ENCODE results near the gene REXO4.

REXO4 gene

DNA sequence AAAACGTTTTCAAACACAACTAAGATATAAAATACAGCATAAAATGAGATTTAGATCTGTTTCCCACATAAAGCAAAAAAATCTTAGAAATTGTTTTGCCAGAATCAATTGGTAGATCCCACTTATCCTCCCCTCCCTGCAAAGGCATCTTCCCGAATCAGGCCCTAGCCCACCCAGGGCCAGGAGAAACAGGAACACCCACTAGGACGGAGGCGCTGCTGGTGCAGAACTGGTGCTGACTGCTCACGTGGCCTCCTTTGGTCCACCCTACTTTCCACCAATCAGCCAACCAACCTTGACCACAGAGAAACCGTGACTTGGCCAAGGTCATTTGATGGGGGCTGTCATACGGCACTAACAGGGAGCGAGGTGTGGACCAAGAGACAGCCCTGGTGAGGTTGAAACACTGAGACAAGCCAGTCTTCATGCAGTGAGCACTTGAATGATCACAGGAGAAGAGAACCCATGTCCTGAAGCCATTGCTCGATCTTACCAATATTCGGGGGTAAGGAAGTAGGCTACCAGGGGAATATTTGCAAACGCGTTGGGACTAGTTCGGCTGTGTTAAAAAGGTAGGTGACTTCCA, 56.2 kb downstream of the REXO4 start:
- no peak overlapping the region for H3K4me3 ChIP-seq (replicated peaks; ENCODE audit: low read depth, low read length)
- DNase-seq (ENCODE audit: low read depth), result no peak
- TF ChIP-seq, protein P1, sequence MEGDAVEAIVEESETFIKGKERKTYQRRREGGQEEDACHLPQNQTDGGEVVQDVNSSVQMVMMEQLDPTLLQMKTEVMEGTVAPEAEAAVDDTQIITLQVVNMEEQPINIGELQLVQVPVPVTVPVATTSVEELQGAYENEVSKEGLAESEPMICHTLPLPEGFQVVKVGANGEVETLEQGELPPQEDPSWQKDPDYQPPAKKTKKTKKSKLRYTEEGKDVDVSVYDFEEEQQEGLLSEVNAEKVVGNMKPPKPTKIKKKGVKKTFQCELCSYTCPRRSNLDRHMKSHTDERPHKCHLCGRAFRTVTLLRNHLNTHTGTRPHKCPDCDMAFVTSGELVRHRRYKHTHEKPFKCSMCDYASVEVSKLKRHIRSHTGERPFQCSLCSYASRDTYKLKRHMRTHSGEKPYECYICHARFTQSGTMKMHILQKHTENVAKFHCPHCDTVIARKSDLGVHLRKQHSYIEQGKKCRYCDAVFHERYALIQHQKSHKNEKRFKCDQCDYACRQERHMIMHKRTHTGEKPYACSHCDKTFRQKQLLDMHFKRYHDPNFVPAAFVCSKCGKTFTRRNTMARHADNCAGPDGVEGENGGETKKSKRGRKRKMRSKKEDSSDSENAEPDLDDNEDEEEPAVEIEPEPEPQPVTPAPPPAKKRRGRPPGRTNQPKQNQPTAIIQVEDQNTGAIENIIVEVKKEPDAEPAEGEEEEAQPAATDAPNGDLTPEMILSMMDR (IDR thresholded peaks at IDR 0.05; ENCODE audit: low read length, missing control alignments), result no peak

DNA sequence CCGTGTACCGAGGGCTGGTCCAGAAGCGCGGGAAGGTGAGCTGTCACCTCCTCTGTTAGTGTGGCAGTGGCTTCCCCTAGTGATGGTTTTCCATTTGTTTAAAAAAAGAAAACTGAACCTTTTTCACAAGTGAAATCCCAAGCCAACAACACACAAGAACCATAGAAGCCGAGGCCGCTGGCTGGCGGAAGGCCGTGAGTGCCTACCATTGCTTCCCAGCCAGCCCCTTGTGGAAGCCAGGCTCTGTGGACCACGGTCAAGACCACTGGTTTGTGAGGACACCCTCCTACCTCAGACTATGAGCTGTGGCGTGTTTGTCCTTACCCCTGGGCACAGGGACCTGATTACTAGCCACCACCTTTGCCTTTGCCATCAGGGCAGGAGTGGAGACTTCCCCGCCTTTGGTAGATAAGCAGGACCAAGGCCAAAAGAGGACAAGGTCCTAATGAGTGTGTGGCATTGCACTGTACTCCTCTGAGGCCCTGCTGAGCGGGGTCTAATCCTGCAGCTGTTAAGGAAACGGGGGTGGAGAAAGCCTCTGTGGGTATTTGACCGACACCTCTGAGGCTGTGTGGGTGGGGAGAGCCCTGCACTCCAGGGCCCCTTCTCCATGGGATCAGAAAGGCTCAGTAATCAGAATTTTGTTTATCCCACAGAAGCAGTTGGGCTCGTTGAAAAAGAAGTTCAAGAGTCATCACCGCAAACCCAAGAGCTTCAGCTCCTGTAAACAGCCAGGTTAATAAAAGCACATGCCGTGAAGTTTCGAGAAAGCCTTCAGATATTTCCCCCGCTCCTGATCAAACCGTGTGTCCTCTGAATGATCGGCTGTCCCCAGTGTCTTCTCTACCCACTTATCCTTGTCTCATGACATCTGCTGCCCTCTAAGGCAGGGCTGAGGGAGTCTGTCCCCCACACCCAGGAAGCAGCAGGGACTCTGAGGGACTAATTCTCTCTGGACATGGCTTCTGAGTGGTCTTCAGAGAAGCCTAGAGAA, 57.1 kb downstream of the REXO4 start:
- no peak overlapping the region for H3K4me3 ChIP-seq (replicated peaks; ENCODE audit: low read depth, low read length)
- TF ChIP-seq, protein P1 (IDR thresholded peaks at IDR 0.05; ENCODE audit: low read length, missing control alignments), result no peak
- no peak for DNase-seq (ENCODE audit: low read depth)

GRCh38 chr9:133359399-133360175, 58.2 kb downstream of the REXO4 start:
- H3K4me3 ChIP-seq (replicated peaks; ENCODE audit: low read depth, low read length), result no peak overlapping the region
- TF ChIP-seq, protein P1 (IDR thresholded peaks at IDR 0.05; ENCODE audit: low read length, missing control alignments), result peak; percentile 24

DNA sequence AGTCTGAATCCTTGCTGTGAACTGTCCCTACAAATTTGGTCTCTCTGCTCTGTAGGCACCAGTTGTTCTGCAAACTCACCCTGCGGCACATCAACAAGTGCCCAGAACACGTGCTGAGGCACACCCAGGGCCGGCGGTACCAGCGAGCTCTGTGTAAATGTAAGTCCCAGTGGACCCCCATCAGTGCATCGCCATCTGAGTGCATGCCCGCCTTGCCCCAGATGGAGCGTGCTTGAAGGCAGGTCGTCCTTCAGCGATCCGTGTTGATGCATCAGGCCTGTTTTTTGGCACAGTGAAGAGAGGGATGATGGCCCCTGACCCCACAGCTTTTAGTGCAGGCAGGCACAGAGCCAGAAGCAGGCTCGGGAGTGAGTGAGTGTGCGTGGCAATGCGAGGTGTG, 60.2 kb downstream of the REXO4 start:
- no peak overlapping the region for H3K4me3 ChIP-seq (replicated peaks; ENCODE audit: low read depth, low read length)
- no peak for DNase-seq (ENCODE audit: low read depth)
- TF ChIP-seq, protein P1 (IDR thresholded peaks at IDR 0.05; ENCODE audit: low read length, missing control alignments), result no peak

More at GRCh38 chr9:133359399-133360175, 58.2 kb downstream of the REXO4 start:
- DNase-seq (ENCODE audit: low read depth), result no peak

- peak; percentile 72 for DNase-seq (ENCODE audit: low read depth)
- TF ChIP-seq, protein P1 (IDR thresholded peaks at IDR 0.05; ENCODE audit: low read length, missing control alignments), result no peak
- peak within 1 kb of the TSS; percentile 83 for H3K4me3 ChIP-seq (replicated peaks; ENCODE audit: low read depth, low read length)
These were observed 61.3 kb downstream of the REXO4 start, which contains the start of the genes SURF1 and SURF2 for GRCh38 chr9:133356391-133357091. Gene SURF1 (minus strand): TSS chr9:133356487. CDS start chr9:133356453, 34 bp downstream. Gene SURF2 (plus strand): TSS chr9:133356550. CDS start chr9:133356593, 43 bp downstream.

All from fibroblast of pulmonary artery (primary cell).